Ectodermal cell (in vitro differentiated cells): ENCODE measurements around the gene INHBA.

ENCODE experiments used
- H3K27ac ChIP-seq: 2 replicates; pipeline ENCODE4 v1.7.0; 2013; ENCODE audit warnings: mild to moderate bottlenecking, low read depth, low read length; ENCODE audit not compliant: insufficient read depth, poor library complexity, severe bottlenecking
- H3K27me3 ChIP-seq: 2 replicates; pipeline ENCODE4 v1.7.0; 2013; ENCODE audit warnings: mild to moderate bottlenecking, low read length; ENCODE audit not compliant: insufficient read depth, control insufficient read depth, poor library complexity, severe bottlenecking
- H3K36me3 ChIP-seq: one replicate; pipeline ENCODE4 v1.7.0; 2013; ENCODE audit warnings: low read length; ENCODE audit not compliant: control insufficient read depth, insufficient read depth
- H3K4me1 ChIP-seq: one replicate; pipeline ENCODE4 v1.7.0; 2013; ENCODE audit warnings: low read length; ENCODE audit not compliant: control insufficient read depth, insufficient read depth
- H3K4me3 ChIP-seq: 2 replicates; pipeline ENCODE4 v1.7.0; 2013; ENCODE audit warnings: low read depth, low read length, control low read depth; ENCODE audit not compliant: insufficient read depth
- H3K9me3 ChIP-seq: 2 replicates; pipeline ENCODE4 v1.7.0; 2013; ENCODE audit warnings: mild to moderate bottlenecking, low read length, moderate library complexity; ENCODE audit not compliant: control insufficient read depth
- WGBS, 2 experiments: methylation state at CpG; one replicate each; pipeline ENCODE4 v1.1.7; 2013; ENCODE audit warnings: missing lambda C conversion rate in 2 of 2; 5-methylcytosine and 5-hydroxymethylcytosine counted together

Gene INHBA

GRCh38 chr7:41715000-41715399 lies 12.1 kb upstream of the INHBA start:
- Histone ChIP-seq H3K4me1 (no peaks in the 10 kb centered on the region), H3K27me3 (no peaks in the 10 kb centered on the region), H3K27ac (no peak overlapping the region), H3K9me3 (no peaks in the 10 kb centered on the region), H3K4me3 (no peak overlapping the region), H3K36me3 (no peaks in the 10 kb centered on the region)
- WGBS, 2 experiments = 90 to 91% methylated on average over 8 of the region's 8 CpGs

GRCh38 chr7:41711283-41712064 lies 8.6 kb upstream of the INHBA start:
- H3K36me3 ChIP-seq = no peaks in the 10 kb centered on the region
- WGBS, 2 experiments = 35 to 37% methylated on average over 9 to 10 of the region's 10 CpGs
- peaks cover 10% of the 10 kb centered on the region for H3K27me3 ChIP-seq
- no peak overlapping the region for H3K4me3 ChIP-seq
- no peaks in the 10 kb centered on the region for H3K4me1 ChIP-seq
- no peak overlapping the region for H3K27ac ChIP-seq
- no peaks in the 10 kb centered on the region for H3K9me3 ChIP-seq

GRCh38 chr7:41710838-41711237 lies 7.9 kb upstream of the INHBA start:
- WGBS, 2 experiments = 85 to 98% methylated on average over 2 of the region's 2 CpGs
- H3K4me1 ChIP-seq = no peaks in the 10 kb centered on the region
- no peaks in the 10 kb centered on the region for H3K9me3 ChIP-seq
- H3K27ac ChIP-seq = no peak overlapping the region
- H3K36me3 ChIP-seq = no peaks in the 10 kb centered on the region
- H3K4me3 ChIP-seq = no peak overlapping the region
- H3K27me3 ChIP-seq = peaks cover 16% of the 10 kb centered on the region

GRCh38 chr7:41709621-41710020 lies 6.7 kb upstream of the INHBA start:
- peaks cover 22% of the 10 kb centered on the region for H3K27me3 ChIP-seq
- H3K27ac ChIP-seq = no peak overlapping the region
- no peaks in the 10 kb centered on the region for H3K36me3 ChIP-seq
- H3K4me1 ChIP-seq = peaks cover 3% of the 10 kb centered on the region
- 89 to 91% methylated on average over 3 to 4 of the region's 4 CpGs for WGBS, 2 experiments
- no peaks in the 10 kb centered on the region for H3K9me3 ChIP-seq
- no peak overlapping the region for H3K4me3 ChIP-seq

- no peaks in the 10 kb centered on the region for H3K36me3 ChIP-seq
- H3K4me3 ChIP-seq = no peak overlapping the region
- no peak overlapping the region for H3K27ac ChIP-seq
- peaks cover 22% of the 10 kb centered on the region for H3K27me3 ChIP-seq
- H3K4me1 ChIP-seq = peaks cover 3% of the 10 kb centered on the region
- H3K9me3 ChIP-seq = no peaks in the 10 kb centered on the region
- 92 to 95% methylated on average over 8 of the region's 8 CpGs for WGBS, 2 experiments
Observed at GRCh38 chr7:41708581-41709358, 5.9 kb upstream of the INHBA start.

GRCh38 chr7:41706228-41706930 lies 3.5 kb upstream of the INHBA start:
- no peak overlapping the region for H3K27ac ChIP-seq
- H3K36me3 ChIP-seq = no peaks in the 10 kb centered on the region
- H3K4me3 ChIP-seq = no peak overlapping the region
- peaks cover 39% of the 10 kb centered on the region for H3K27me3 ChIP-seq
- H3K9me3 ChIP-seq = no peaks in the 10 kb centered on the region
- peaks cover 3% of the 10 kb centered on the region for H3K4me1 ChIP-seq
- WGBS, 2 experiments = 76 to 84% methylated on average over 16 to 18 of the region's 18 CpGs

GRCh38 chr7:41705109-41705901 lies 2.4 kb upstream of the INHBA start:
- peaks cover 50% of the 10 kb centered on the region for H3K27me3 ChIP-seq
- peaks cover 10% of the 10 kb centered on the region for H3K4me1 ChIP-seq
- no peaks in the 10 kb centered on the region for H3K36me3 ChIP-seq
- peak overlapping the region; percentile 39 for H3K4me3 ChIP-seq
- H3K27ac ChIP-seq = no peak overlapping the region
- WGBS, 2 experiments = 1 to 2% methylated on average over 42 of the region's 42 CpGs
- no peaks in the 10 kb centered on the region for H3K9me3 ChIP-seq

GRCh38 chr7:41701068-41701941 lies 1.6 kb downstream of the INHBA start:
- Histone ChIP-seq H3K27me3 (peaks cover 60% of the 10 kb centered on the region), H3K27ac (no peak overlapping the region), H3K36me3 (no peaks in the 10 kb centered on the region), H3K4me3 (no peak overlapping the region), H3K4me1 (peaks cover 10% of the 10 kb centered on the region), H3K9me3 (no peaks in the 10 kb centered on the region)
- WGBS, 2 experiments = 4 to 6% methylated on average over 12 to 13 of the region's 13 CpGs

GRCh38 chr7:41700044-41700471 lies 2.8 kb downstream of the INHBA start:
- peak overlapping the region; percentile 29 for H3K4me3 ChIP-seq
- peaks cover 10% of the 10 kb centered on the region for H3K4me1 ChIP-seq
- H3K27ac ChIP-seq = no peak overlapping the region
- H3K36me3 ChIP-seq = no peaks in the 10 kb centered on the region
- H3K9me3 ChIP-seq = no peaks in the 10 kb centered on the region
- H3K27me3 ChIP-seq = peaks cover 49% of the 10 kb centered on the region
- WGBS, 2 experiments = 2 to 4% methylated on average over 16 to 17 of the region's 18 CpGs
